T-helper 2 cell treated with Interferon-gamma antibody and Interleukin-4, amounts not matched to agents 5 μg/mL and 100 μg/mL, for 36 hours (primary cell): Measurements from ENCODE around the gene C15orf61.
A peak's percentile ranks its signal among the peaks of the same experiment; 100 is the strongest.

ENCODE experiments used
- DNase-seq: peaks from one replicate; pipeline ENCODE4 v3.0.0; 2021; ENCODE audit warnings: low spot score
- H3K27ac Mint-ChIP-seq: one replicate; pipeline ENCODE4 v1.8.0; 2021; ENCODE audit warnings: mild to moderate bottlenecking, mixed read lengths
- H3K27me3 Mint-ChIP-seq: one replicate; pipeline ENCODE4 v1.8.0; 2021; ENCODE audit warnings: low read depth, mixed read lengths
- H3K36me3 Mint-ChIP-seq: one replicate; pipeline ENCODE4 v1.8.0; 2021; ENCODE audit warnings: low read depth, mixed read lengths
- H3K4me1 Mint-ChIP-seq: one replicate; pipeline ENCODE4 v1.8.0; 2021; ENCODE audit warnings: low read depth, mixed read lengths
- H3K4me3 Mint-ChIP-seq: one replicate; pipeline ENCODE4 v1.8.0; 2022; ENCODE audit warnings: mild to moderate bottlenecking, moderate library complexity, mixed read lengths
- H3K9me3 Mint-ChIP-seq: one replicate; pipeline ENCODE4 v1.8.0; 2021; ENCODE audit warnings: mixed read lengths

C15orf61 gene

GRCh38 chr15:67506775-67507747 is 13.9 kb upstream of the C15orf61 start:
- H3K27ac Mint-ChIP-seq: no peak overlapping the region
- H3K9me3 Mint-ChIP-seq: no peaks in the 10 kb centered on the region
- H3K4me1 Mint-ChIP-seq: peaks cover 6% of the 10 kb centered on the region
- DNase-seq: no peak
- H3K4me3 Mint-ChIP-seq: no peak overlapping the region
- no peaks in the 10 kb centered on the region for H3K36me3 Mint-ChIP-seq
- no peaks in the 10 kb centered on the region for H3K27me3 Mint-ChIP-seq

GRCh38 chr15:67508407-67508806 is 12.5 kb upstream of the C15orf61 start:
- Mint-ChIP-seq H3K27me3 (no peaks in the 10 kb centered on the region), H3K9me3 (no peaks in the 10 kb centered on the region), H3K4me3 (no peak overlapping the region), H3K4me1 (peaks cover 6% of the 10 kb centered on the region), H3K36me3 (no peaks in the 10 kb centered on the region), H3K27ac (no peak overlapping the region)
- DNase-seq: no peak

- no peak for DNase-seq
- Mint-ChIP-seq H3K4me1 (peaks cover 6% of the 10 kb centered on the region), H3K27ac (no peak overlapping the region), H3K9me3 (no peaks in the 10 kb centered on the region), H3K36me3 (no peaks in the 10 kb centered on the region), H3K4me3 (no peak overlapping the region), H3K27me3 (no peaks in the 10 kb centered on the region)
Measured at GRCh38 chr15:67509918-67510317, 11.0 kb upstream of the C15orf61 start.

GRCh38 chr15:67510597-67511190 is 10.2 kb upstream of the C15orf61 start:
- no peaks in the 10 kb centered on the region for H3K9me3 Mint-ChIP-seq
- H3K27ac Mint-ChIP-seq: no peak overlapping the region
- H3K4me1 Mint-ChIP-seq: peaks cover 6% of the 10 kb centered on the region
- no peak overlapping the region for H3K4me3 Mint-ChIP-seq
- H3K27me3 Mint-ChIP-seq: no peaks in the 10 kb centered on the region
- no peak for DNase-seq
- no peaks in the 10 kb centered on the region for H3K36me3 Mint-ChIP-seq

GRCh38 chr15:67511606-67512005 is 9.3 kb upstream of the C15orf61 start:
- no peak overlapping the region for H3K27ac Mint-ChIP-seq
- peaks cover 4% of the 10 kb centered on the region for H3K4me1 Mint-ChIP-seq
- no peak for DNase-seq
- no peaks in the 10 kb centered on the region for H3K27me3 Mint-ChIP-seq
- no peaks in the 10 kb centered on the region for H3K9me3 Mint-ChIP-seq
- no peaks in the 10 kb centered on the region for H3K36me3 Mint-ChIP-seq
- no peak overlapping the region for H3K4me3 Mint-ChIP-seq

- no peaks in the 10 kb centered on the region for H3K36me3 Mint-ChIP-seq
Measured at GRCh38 chr15:67512140-67512539, 8.8 kb upstream of the C15orf61 start.

GRCh38 chr15:67512933-67513714 is 7.8 kb upstream of the C15orf61 start:
- H3K27me3 Mint-ChIP-seq: no peaks in the 10 kb centered on the region
- no peak for DNase-seq
- H3K4me3 Mint-ChIP-seq: no peak overlapping the region
- peaks cover 4% of the 10 kb centered on the region for H3K4me1 Mint-ChIP-seq
- H3K27ac Mint-ChIP-seq: no peak overlapping the region
- H3K9me3 Mint-ChIP-seq: no peaks in the 10 kb centered on the region
- no peaks in the 10 kb centered on the region for H3K36me3 Mint-ChIP-seq

More at GRCh38 chr15:67512140-67512539, 8.8 kb upstream of the C15orf61 start:
- DNase-seq: no peak
- Mint-ChIP-seq H3K4me1 (peaks cover 4% of the 10 kb centered on the region), H3K27me3 (no peaks in the 10 kb centered on the region), H3K9me3 (no peaks in the 10 kb centered on the region), H3K4me3 (no peak overlapping the region), H3K27ac (no peak overlapping the region)

GRCh38 chr15:67515090-67515489 is 5.8 kb upstream of the C15orf61 start:
- H3K36me3 Mint-ChIP-seq: no peaks in the 10 kb centered on the region
- no peak for DNase-seq
- H3K4me3 Mint-ChIP-seq: no peak overlapping the region
- H3K27me3 Mint-ChIP-seq: no peaks in the 10 kb centered on the region
- peak overlapping the region; percentile 26 for H3K27ac Mint-ChIP-seq
- peaks cover 4% of the 10 kb centered on the region for H3K4me1 Mint-ChIP-seq
- H3K9me3 Mint-ChIP-seq: no peaks in the 10 kb centered on the region

- no peaks in the 10 kb centered on the region for H3K9me3 Mint-ChIP-seq
- DNase-seq: no peak
- H3K27me3 Mint-ChIP-seq: no peaks in the 10 kb centered on the region
- no peak overlapping the region for H3K27ac Mint-ChIP-seq
- H3K4me1 Mint-ChIP-seq: peaks cover 4% of the 10 kb centered on the region
- no peaks in the 10 kb centered on the region for H3K36me3 Mint-ChIP-seq
- no peak overlapping the region for H3K4me3 Mint-ChIP-seq
Measured at GRCh38 chr15:67515557-67515956, 5.4 kb upstream of the C15orf61 start.

GRCh38 chr15:67520321-67521028 is 456 bp upstream of the C15orf61 start:
- no peak for DNase-seq
- peak overlapping the region; percentile 83 for H3K4me3 Mint-ChIP-seq
- peak overlapping the region; percentile 87 for H3K27ac Mint-ChIP-seq
- peaks cover 19% of the 10 kb centered on the region for H3K4me1 Mint-ChIP-seq
- H3K9me3 Mint-ChIP-seq: no peaks in the 10 kb centered on the region
- no peaks in the 10 kb centered on the region for H3K36me3 Mint-ChIP-seq
- H3K27me3 Mint-ChIP-seq: no peaks in the 10 kb centered on the region

GRCh38 chr15:67521783-67522568 is 1.0 kb downstream of the C15orf61 start:
- Mint-ChIP-seq H3K4me3 (peak overlapping the region; percentile 92), H3K27me3 (no peaks in the 10 kb centered on the region), H3K36me3 (no peaks in the 10 kb centered on the region), H3K9me3 (no peaks in the 10 kb centered on the region), H3K4me1 (peaks cover 19% of the 10 kb centered on the region), H3K27ac (peak overlapping the region; percentile 79)
- DNase-seq: no peak

GRCh38 chr15:67523330-67523729 is 2.4 kb downstream of the C15orf61 start:
- no peaks in the 10 kb centered on the region for H3K27me3 Mint-ChIP-seq
- DNase-seq: no peak
- peaks cover 6% of the 10 kb centered on the region for H3K36me3 Mint-ChIP-seq
- no peak overlapping the region for H3K27ac Mint-ChIP-seq
- H3K4me1 Mint-ChIP-seq: peaks cover 19% of the 10 kb centered on the region
- H3K4me3 Mint-ChIP-seq: peak overlapping the region; percentile 38
- no peaks in the 10 kb centered on the region for H3K9me3 Mint-ChIP-seq

- Mint-ChIP-seq H3K4me1 (peaks cover 19% of the 10 kb centered on the region), H3K36me3 (peaks cover 7% of the 10 kb centered on the region), H3K27ac (no peak overlapping the region), H3K9me3 (no peaks in the 10 kb centered on the region), H3K27me3 (no peaks in the 10 kb centered on the region), H3K4me3 (no peak overlapping the region)
- DNase-seq: no peak
Measured at GRCh38 chr15:67524235-67524634, 3.3 kb downstream of the C15orf61 start.
